Measurements from ENCODE around the gene CDH22. TPM values are rescaled to one million over a fixed set of nuclear protein-coding genes. Genes with fewer than 3 reads are reported as not detected.

Gene CDH22
- polyA plus RNA-seq, 1 donor from 2014 or later: 2.1 TPM

DNA sequence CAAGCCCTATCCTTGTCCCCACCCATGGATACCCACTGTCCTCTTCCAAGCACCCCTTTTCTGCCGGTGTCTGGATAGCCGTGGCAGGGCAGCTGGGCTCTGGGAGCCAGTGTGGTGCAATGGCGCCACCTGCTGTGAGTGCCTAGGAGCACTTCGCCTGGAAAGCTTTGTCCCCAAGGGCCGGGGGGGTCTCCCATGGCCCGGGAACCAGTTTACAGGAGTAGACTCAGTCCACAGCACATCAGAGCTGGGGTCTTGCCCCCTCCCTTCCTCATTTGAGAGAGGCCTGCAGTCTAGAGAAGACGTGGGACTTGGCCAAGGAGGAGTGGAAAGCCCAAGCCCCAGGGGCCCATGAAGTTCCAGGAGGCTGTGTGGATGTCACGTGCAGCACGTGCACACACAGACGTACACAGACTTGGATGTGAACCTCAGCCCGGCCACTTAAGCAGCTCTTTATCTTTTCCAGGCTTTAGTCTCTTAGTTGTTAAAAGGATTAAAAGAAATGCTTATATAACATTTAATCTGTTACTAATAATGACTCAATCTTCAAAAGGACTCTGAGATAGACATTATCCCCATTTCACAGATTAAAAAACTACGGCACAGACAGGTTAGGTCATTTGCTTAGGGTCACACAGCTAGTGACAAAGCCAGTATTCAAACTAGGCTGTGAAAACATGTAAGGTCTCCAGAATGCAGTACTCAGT, 40.9 kb upstream of the CDH22 start:
- no peaks in the 10 kb centered on the region for H4K20me1 ChIP-seq (ENCODE audit: insufficient read depth)
- no peak overlapping the region for H2AFZ ChIP-seq (ENCODE audit: low read depth, low read length)
- H3K9ac ChIP-seq (ENCODE audit: low read length): peak overlapping the region; percentile 12
- peaks cover 5% of the 10 kb centered on the region for H3F3A ChIP-seq (ENCODE audit: insufficient read depth, low read length, poor library complexity, severe bottlenecking)
- H3K4me3 ChIP-seq (ENCODE audit: low read length): no peak overlapping the region
- no peaks in the 10 kb centered on the region for H3K9me3 ChIP-seq (ENCODE audit: low read length)
- no peaks in the 10 kb centered on the region for H3K36me3 ChIP-seq (ENCODE audit: insufficient read depth, low read length)
- peak overlapping the region; percentile 65 for H3K4me2 ChIP-seq (ENCODE audit: low read length)
- TF ChIP-seq CTCF (IDR thresholded peaks at IDR 0.05; ENCODE audit: poor library complexity, severe bottlenecking) (peak; percentile 95), EZH2 (IDR thresholded peaks at IDR 0.05; ENCODE audit: borderline replicate concordance, insufficient read depth, low read length, poor library complexity, severe bottlenecking) (no peak), MXI1 (conservative IDR thresholded peaks at IDR 0.05; ENCODE audit: poor library complexity, severe bottlenecking) (no peak), REST (IDR thresholded peaks at IDR 0.05; ENCODE audit: borderline replicate concordance) (no peak), RAD21 (conservative IDR thresholded peaks at IDR 0.05) (peak; percentile 97), TAF1 (IDR thresholded peaks at IDR 0.05; ENCODE audit: low read depth) (no peak), SMC3 (conservative IDR thresholded peaks at IDR 0.05; ENCODE audit: poor library complexity) (peak; percentile 97)
- peak overlapping the region; percentile 88 for H3K27ac ChIP-seq (ENCODE audit: low read length)
- H3K9me2 ChIP-seq (ENCODE audit: insufficient read depth, low read length): no peaks in the 10 kb centered on the region
- no peaks in the 10 kb centered on the region for H3K27me3 ChIP-seq (ENCODE audit: insufficient read depth, low read depth, low read length)
- no peaks in the 10 kb centered on the region for H3K79me2 ChIP-seq (replicated peaks; ENCODE audit: insufficient read depth, low read length)

GRCh38 chr20:46347841-46348803, 39.8 kb upstream of the CDH22 start:
- Histone ChIP-seq H3K9ac (ENCODE audit: low read length) (peak overlapping the region; percentile 61), H3K4me2 (ENCODE audit: low read length) (peak overlapping the region; percentile 65), H4K20me1 (ENCODE audit: insufficient read depth) (no peaks in the 10 kb centered on the region), H3K4me3 (ENCODE audit: low read length) (peak overlapping the region; percentile 62), H3K27ac (ENCODE audit: low read length) (peak overlapping the region; percentile 88), H3K36me3 (ENCODE audit: insufficient read depth, low read length) (no peaks in the 10 kb centered on the region), H3K9me2 (ENCODE audit: insufficient read depth, low read length) (no peaks in the 10 kb centered on the region), H2AFZ (ENCODE audit: low read depth, low read length) (no peak overlapping the region), H3F3A (ENCODE audit: insufficient read depth, low read length, poor library complexity, severe bottlenecking) (peaks cover 5% of the 10 kb centered on the region), H3K9me3 (ENCODE audit: low read length) (no peaks in the 10 kb centered on the region), H3K79me2 (replicated peaks; ENCODE audit: insufficient read depth, low read length) (no peaks in the 10 kb centered on the region), H3K27me3 (ENCODE audit: insufficient read depth, low read depth, low read length) (no peaks in the 10 kb centered on the region)
- TF ChIP-seq CTCF (IDR thresholded peaks at IDR 0.05; ENCODE audit: poor library complexity, severe bottlenecking) (peak; percentile 6), EP300 (conservative IDR thresholded peaks at IDR 0.05; ENCODE audit: poor library complexity, severe bottlenecking) (no peak), RAD21 (conservative IDR thresholded peaks at IDR 0.05) (peak; percentile 8), POLR2AphosphoS5 (IDR thresholded peaks at IDR 0.05) (no peak), SMC3 (conservative IDR thresholded peaks at IDR 0.05; ENCODE audit: poor library complexity) (peak; percentile 6), REST (IDR thresholded peaks at IDR 0.05; ENCODE audit: borderline replicate concordance) (peak; percentile 3), MXI1 (conservative IDR thresholded peaks at IDR 0.05; ENCODE audit: poor library complexity, severe bottlenecking) (peak; percentile 59), TAF1 (IDR thresholded peaks at IDR 0.05; ENCODE audit: low read depth) (no peak), EZH2 (IDR thresholded peaks at IDR 0.05; ENCODE audit: borderline replicate concordance, insufficient read depth, low read length, poor library complexity, severe bottlenecking) (no peak)

All from neural cell (in vitro differentiated cells).